ENCODE results near the gene PIP5K1B. TPM values are rescaled to one million over a fixed set of nuclear protein-coding genes. Genes with fewer than 3 reads are reported as not detected.

PIP5K1B gene
- total RNA-seq, 1 experiment from 2014 or later: 5.2 TPM

DNA sequence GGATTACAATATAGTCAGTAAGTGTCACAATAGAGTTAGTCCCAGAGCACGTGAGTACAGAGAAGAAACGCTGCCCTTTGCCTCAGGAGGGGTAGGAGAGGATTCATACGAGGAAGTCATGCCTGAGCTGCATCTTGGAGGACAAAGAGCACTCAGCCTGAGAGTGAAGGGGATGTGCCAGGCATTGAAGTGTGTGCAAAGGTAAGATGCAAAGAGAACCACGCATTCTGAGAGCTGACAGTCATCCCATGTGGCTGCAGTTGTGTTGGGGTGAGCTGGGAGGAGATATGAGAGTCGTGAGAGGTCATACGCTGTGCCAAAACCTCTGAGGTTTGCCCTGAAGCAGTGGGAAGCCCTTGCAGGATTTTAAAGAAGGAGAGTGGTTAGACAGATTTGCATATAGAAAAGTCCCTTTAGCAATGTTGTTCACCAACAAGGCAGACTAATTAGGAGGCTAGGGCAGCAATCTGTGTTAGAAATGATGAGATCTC, 97.5 kb downstream of the PIP5K1B start:
- no peak overlapping the region for H3K4me3 Mint-ChIP-seq
- no peaks in the 10 kb centered on the region for H3K27me3 Mint-ChIP-seq (ENCODE audit: low read depth)
- no peaks in the 10 kb centered on the region for H3K36me3 Mint-ChIP-seq
- no peaks in the 10 kb centered on the region for H3K9me3 Mint-ChIP-seq
- POLR2A ChIA-PET: no interaction called here
- peaks cover 4% of the 10 kb centered on the region for H3K4me1 Mint-ChIP-seq
- CTCF ChIA-PET: no interaction called here
- H3K27ac Mint-ChIP-seq: no peak overlapping the region
- TF ChIP-seq ZNF138 (CRISPR knock-in tag; conservative IDR thresholded peaks at IDR 0.05): no peak
- TF ChIP-seq FOXJ3 (CRISPR knock-in tag; IDR thresholded peaks at IDR 0.05; ENCODE audit: borderline replicate concordance): no peak
- no peak for TF ChIP-seq ZNF121 (CRISPR knock-in tag; IDR thresholded peaks at IDR 0.05)
- TF ChIP-seq, protein P1, sequence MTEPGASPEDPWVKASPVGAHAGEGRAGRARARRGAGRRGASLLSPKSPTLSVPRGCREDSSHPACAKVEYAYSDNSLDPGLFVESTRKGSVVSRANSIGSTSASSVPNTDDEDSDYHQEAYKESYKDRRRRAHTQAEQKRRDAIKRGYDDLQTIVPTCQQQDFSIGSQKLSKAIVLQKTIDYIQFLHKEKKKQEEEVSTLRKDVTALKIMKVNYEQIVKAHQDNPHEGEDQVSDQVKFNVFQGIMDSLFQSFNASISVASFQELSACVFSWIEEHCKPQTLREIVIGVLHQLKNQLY (CRISPR knock-in tag; IDR thresholded peaks at IDR 0.05): no peak
- TF ChIP-seq ZNF532 (CRISPR knock-in tag; IDR thresholded peaks at IDR 0.05; ENCODE audit: borderline replicate concordance): no peak
- TF ChIP-seq ZNF219 (CRISPR knock-in tag; IDR thresholded peaks at IDR 0.05; ENCODE audit: borderline replicate concordance): no peak
- no peak for TF ChIP-seq ZBTB21 (CRISPR knock-in tag; IDR thresholded peaks at IDR 0.05; ENCODE audit: borderline replicate concordance)
- no peak for TF ChIP-seq PRRX2 (CRISPR knock-in tag; IDR thresholded peaks at IDR 0.05)
- TF ChIP-seq SP1 (CRISPR knock-in tag; conservative IDR thresholded peaks at IDR 0.05): no peak
- no peak for TF ChIP-seq TEAD1 (CRISPR knock-in tag; IDR thresholded peaks at IDR 0.05)
- ATAC-seq (no peak), DNase-seq (ENCODE audit: low spot score) (no peak)

- CTCF ChIA-PET: interaction anchor here (1.4 kb wide), 1 partner anchor 194 kb away, joined by 4 read pairs; no protein-coding TSS in a partner anchor
- H3K36me3 Mint-ChIP-seq: no peaks in the 10 kb centered on the region
- TF ChIP-seq ZNF138 (CRISPR knock-in tag; conservative IDR thresholded peaks at IDR 0.05) (no peak), NR3C1 (CRISPR knock-in tag; conservative IDR thresholded peaks at IDR 0.05; ENCODE audit: low read depth) (no peak), HMGA2 (CRISPR knock-in tag; IDR thresholded peaks at IDR 0.05) (no peak), ZNF219 (CRISPR knock-in tag; IDR thresholded peaks at IDR 0.05; ENCODE audit: borderline replicate concordance) (no peak)
- TF ChIP-seq, protein P2, sequence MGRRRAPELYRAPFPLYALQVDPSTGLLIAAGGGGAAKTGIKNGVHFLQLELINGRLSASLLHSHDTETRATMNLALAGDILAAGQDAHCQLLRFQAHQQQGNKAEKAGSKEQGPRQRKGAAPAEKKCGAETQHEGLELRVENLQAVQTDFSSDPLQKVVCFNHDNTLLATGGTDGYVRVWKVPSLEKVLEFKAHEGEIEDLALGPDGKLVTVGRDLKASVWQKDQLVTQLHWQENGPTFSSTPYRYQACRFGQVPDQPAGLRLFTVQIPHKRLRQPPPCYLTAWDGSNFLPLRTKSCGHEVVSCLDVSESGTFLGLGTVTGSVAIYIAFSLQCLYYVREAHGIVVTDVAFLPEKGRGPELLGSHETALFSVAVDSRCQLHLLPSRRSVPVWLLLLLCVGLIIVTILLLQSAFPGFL (CRISPR knock-in tag; IDR thresholded peaks at IDR 0.05; ENCODE audit: borderline replicate concordance): no peak
- POLR2A ChIA-PET: interaction anchor here (1.4 kb wide), 1 partner anchor 11 kb away, joined by 3 read pairs; no protein-coding TSS in a partner anchor
- no peaks in the 10 kb centered on the region for H3K9me3 Mint-ChIP-seq
- DNase-seq (ENCODE audit: low spot score): no peak
- H3K27ac Mint-ChIP-seq: peak overlapping the region; percentile 13; the same call in 1 of the 2 replicates
- peaks cover 11% of the 10 kb centered on the region for H3K4me1 Mint-ChIP-seq
- no peaks in the 10 kb centered on the region for H3K27me3 Mint-ChIP-seq (ENCODE audit: low read depth)
- no peak for ATAC-seq
- H3K4me3 Mint-ChIP-seq: no peak overlapping the region
Measured at GRCh38 chr9:68804911-68805889, 100.2 kb downstream of the PIP5K1B start.

- TF ChIP-seq, protein P3, sequence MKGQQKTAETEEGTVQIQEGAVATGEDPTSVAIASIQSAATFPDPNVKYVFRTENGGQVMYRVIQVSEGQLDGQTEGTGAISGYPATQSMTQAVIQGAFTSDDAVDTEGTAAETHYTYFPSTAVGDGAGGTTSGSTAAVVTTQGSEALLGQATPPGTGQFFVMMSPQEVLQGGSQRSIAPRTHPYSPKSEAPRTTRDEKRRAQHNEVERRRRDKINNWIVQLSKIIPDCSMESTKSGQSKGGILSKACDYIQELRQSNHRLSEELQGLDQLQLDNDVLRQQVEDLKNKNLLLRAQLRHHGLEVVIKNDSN (CRISPR knock-in tag; IDR thresholded peaks at IDR 0.05): no peak
- TF ChIP-seq NFE2L1 (CRISPR knock-in tag; IDR thresholded peaks at IDR 0.05) (no peak), GRHL2 (CRISPR knock-in tag; IDR thresholded peaks at IDR 0.05; ENCODE audit: insufficient replicate concordance, severe bottlenecking) (no peak), SOX15 (CRISPR knock-in tag; IDR thresholded peaks at IDR 0.05) (no peak), NFYB (CRISPR knock-in tag; conservative IDR thresholded peaks at IDR 0.05; ENCODE audit: low read depth) (no peak), EMX1 (CRISPR knock-in tag; IDR thresholded peaks at IDR 0.05) (no peak)
- TF ChIP-seq, protein P2 (CRISPR knock-in tag; IDR thresholded peaks at IDR 0.05; ENCODE audit: borderline replicate concordance): no peak
- CTCF ChIA-PET: no interaction called here
- Mint-ChIP-seq H3K27me3 (ENCODE audit: low read depth) (no peaks in the 10 kb centered on the region), H3K36me3 (no peaks in the 10 kb centered on the region), H3K27ac (no peak overlapping the region), H3K9me3 (no peaks in the 10 kb centered on the region), H3K4me1 (peaks cover 11% of the 10 kb centered on the region), H3K4me3 (no peak overlapping the region)
- POLR2A ChIA-PET: interaction anchor here (1.4 kb wide), 1 partner anchor 11 kb away, joined by 3 read pairs; no protein-coding TSS in a partner anchor
- DNase-seq (ENCODE audit: low spot score) (no peak), ATAC-seq (no peak)
Measured at GRCh38 chr9:68805890-68806517, 101.0 kb downstream of the PIP5K1B start.

All from WTC11 (cell line).